DND-41 (cell line): Measurements from ENCODE around the gene TSG101.
A peak's percentile ranks its signal among the peaks of the same experiment; 100 is the strongest.

Experiments
- ATAC-seq: fragments of 200-7000 bp; cut with Tn5 transposase; 3 replicates; pipeline ENCODE4 v1.9.1; 2021; ENCODE audit warnings: low read depth; ENCODE audit not compliant: insufficient read depth
- DNase-seq: peaks from one replicate; pipeline ENCODE4 v3.0.0-alpha.2; 2020
- H2AFZ ChIP-seq: 2 replicates; pipeline ENCODE4 v1.6.0; 2012; ENCODE audit warnings: low read depth, low read length
- H3K27ac ChIP-seq: 2 replicates; pipeline ENCODE4 v1.5.1; 2012; ENCODE audit warnings: low read length, inconsistent platforms
- H3K27me3 ChIP-seq: fragments of 200-600 bp; sonication (generic); 2 replicates; pipeline ENCODE4 v1.6.0; 2012; ENCODE audit warnings: low read length, mild to moderate bottlenecking, inconsistent platforms; ENCODE audit not compliant: insufficient read depth, poor library complexity
- H3K36me3 ChIP-seq: 2 replicates; pipeline ENCODE4 v1.5.1; 2012; ENCODE audit warnings: low read length, inconsistent platforms; ENCODE audit not compliant: insufficient read depth
- H3K4me1 ChIP-seq: 2 replicates; pipeline ENCODE4 v1.5.1; 2012; ENCODE audit warnings: mild to moderate bottlenecking, low read length; ENCODE audit not compliant: insufficient read depth
- H3K4me2 ChIP-seq: 2 replicates; pipeline ENCODE4 v1.6.0; 2012; ENCODE audit warnings: mild to moderate bottlenecking, moderate library complexity, low read length, inconsistent platforms; ENCODE audit not compliant: insufficient read depth
- H3K4me3 ChIP-seq, 2 experiments: fragments of 200-600 bp in 1 of 2; shearing (Covaris generic) in 1 of 2; 2 replicates each; pipeline ENCODE4 v1.5.1; 2012 to 2016; ENCODE audit warnings: inconsistent platforms in 2 of 2, low read length in 2 of 2, mild to moderate bottlenecking in 2 of 2, low read depth in 1 of 2, moderate library complexity in 1 of 2
- H3K79me2 ChIP-seq: 2 replicates; pipeline ENCODE4 v1.6.0; 2012; ENCODE audit warnings: low read length, inconsistent platforms; ENCODE audit not compliant: insufficient read depth
- H3K9ac ChIP-seq: 2 replicates; pipeline ENCODE4 v1.6.0; 2012; ENCODE audit warnings: low read depth, mild to moderate bottlenecking, inconsistent platforms, low read length, moderate library complexity
- H3K9me3 ChIP-seq: 2 replicates; pipeline ENCODE4 v1.5.1; 2012; ENCODE audit warnings: low read length, moderate library complexity, mild to moderate bottlenecking, inconsistent platforms; ENCODE audit not compliant: insufficient read depth, severe bottlenecking
- H4K20me1 ChIP-seq: 2 replicates; pipeline ENCODE4 v1.6.0; 2012; ENCODE audit warnings: low read length; ENCODE audit not compliant: insufficient read depth
- CTCF ChIP-seq: IDR thresholded peaks from 2 replicates; pipeline ENCODE4 v1.5.1; 2012; ENCODE audit warnings: borderline replicate concordance, low read length, moderate library complexity, mild to moderate bottlenecking; ENCODE audit not compliant: poor library complexity, severe bottlenecking; ENCODE audit errors: extremely low read depth
- EZH2 ChIP-seq: IDR thresholded peaks from 3 replicates; pipeline ENCODE4 v1.6.1; 2012; ENCODE audit warnings: borderline replicate concordance, low read depth, mild to moderate bottlenecking, moderate library complexity, low read length, inconsistent platforms; ENCODE audit not compliant: severe bottlenecking

The TSG101 gene

GRCh38 chr11:18534245-18534644 lies 7.5 kb upstream of the TSG101 start:
- no peaks in the 10 kb centered on the region for H3K79me2 ChIP-seq
- no peaks in the 10 kb centered on the region for H3K27me3 ChIP-seq
- H4K20me1 ChIP-seq, result no peaks in the 10 kb centered on the region
- H3K9me3 ChIP-seq, result no peaks in the 10 kb centered on the region
- TF ChIP-seq EZH2 (no peak), CTCF (no peak)
- no peak overlapping the region for H3K27ac ChIP-seq
- ATAC-seq, result no peak
- no peak overlapping the region for H3K4me2 ChIP-seq
- peaks cover 4% of the 10 kb centered on the region; the same call in 1 of the 2 replicates for H3K36me3 ChIP-seq
- no peak for DNase-seq
- no peak overlapping the region for H3K9ac ChIP-seq
- H3K4me3 ChIP-seq, result no peak overlapping the region
- no peak overlapping the region for H2AFZ ChIP-seq
- no peaks in the 10 kb centered on the region for H3K4me1 ChIP-seq

GRCh38 chr11:18533365-18533764 lies 6.6 kb upstream of the TSG101 start:
- H2AFZ ChIP-seq, result no peak overlapping the region
- no peak for DNase-seq
- H3K9me3 ChIP-seq, result no peaks in the 10 kb centered on the region
- no peak overlapping the region for H3K4me2 ChIP-seq
- no peaks in the 10 kb centered on the region for H3K4me1 ChIP-seq
- no peaks in the 10 kb centered on the region for H3K79me2 ChIP-seq
- TF ChIP-seq CTCF, result no peak
- TF ChIP-seq EZH2, result no peak
- no peak overlapping the region for H3K9ac ChIP-seq
- no peaks in the 10 kb centered on the region for H4K20me1 ChIP-seq
- H3K4me3 ChIP-seq, result no peak overlapping the region
- H3K36me3 ChIP-seq, result peaks cover 4% of the 10 kb centered on the region; the same call in 1 of the 2 replicates
- no peak for ATAC-seq
- no peaks in the 10 kb centered on the region for H3K27me3 ChIP-seq
- H3K27ac ChIP-seq, result no peak overlapping the region

- no peak for ATAC-seq
- H3K4me1 ChIP-seq, result peaks cover 29% of the 10 kb centered on the region
- no peak for TF ChIP-seq EZH2
- no peak for TF ChIP-seq CTCF
- no peaks in the 10 kb centered on the region for H3K9me3 ChIP-seq
- peak overlapping the region; percentile 76 for H3K4me2 ChIP-seq
- 0 out of 2 replicates have a peak, but pooled peaks cover 2% of the 10 kb centered on the region for H4K20me1 ChIP-seq
- H3K27ac ChIP-seq, result peak overlapping the region; percentile 94
- H3K9ac ChIP-seq, result peak overlapping the region; percentile 81
- peaks cover 54% of the 10 kb centered on the region for H3K79me2 ChIP-seq
- H3K36me3 ChIP-seq, result peaks cover 22% of the 10 kb centered on the region
- H3K27me3 ChIP-seq, result no peaks in the 10 kb centered on the region
- H3K4me3 ChIP-seq, result peak overlapping the region; percentile 80 to 83
- no peak for DNase-seq
- peak overlapping the region; percentile 97 for H2AFZ ChIP-seq
These were observed 770 bp upstream of the TSG101 start for GRCh38 chr11:18527512-18527911.

- peak overlapping the region; percentile 94 for H3K27ac ChIP-seq
- peak overlapping the region; percentile 81 for H3K9ac ChIP-seq
- ATAC-seq (no peak), DNase-seq (no peak)
- peak overlapping the region; percentile 97 for H2AFZ ChIP-seq
- TF ChIP-seq CTCF (no peak), EZH2 (no peak)
- peaks cover 29% of the 10 kb centered on the region for H3K4me1 ChIP-seq
- H4K20me1 ChIP-seq, result peaks cover 2% of the 10 kb centered on the region; the same call in 1 of the 2 replicates
- H3K9me3 ChIP-seq, result no peaks in the 10 kb centered on the region
- peak overlapping the region; percentile 76 for H3K4me2 ChIP-seq
- H3K4me3 ChIP-seq, result peak overlapping the region; percentile 80 to 83
- H3K27me3 ChIP-seq, result no peaks in the 10 kb centered on the region
- peaks cover 25% of the 10 kb centered on the region for H3K36me3 ChIP-seq
- peaks cover 68% of the 10 kb centered on the region for H3K79me2 ChIP-seq
These were observed 617 bp downstream of the TSG101 start for GRCh38 chr11:18526130-18526520.
